Neural cell (in vitro differentiated cells): ENCODE measurements around the gene LLGL2. TPM values are rescaled to one million over a fixed set of nuclear protein-coding genes. Genes with fewer than 3 reads are reported as not detected.

Source experiments
- H2AFZ ChIP-seq: fragments of 200-600, 300-800 bp; sonication (generic), shearing (Covaris generic); 2 replicates; pipeline ENCODE4 v1.6.0; 2014; ENCODE audit warnings: low read depth, mild to moderate bottlenecking, antibody characterized with exemption, low read length, moderate library complexity
- H3F3A ChIP-seq: fragments of 200-600 bp; shearing (Covaris generic); 2 replicates; pipeline ENCODE4 v1.6.1; 2016; ENCODE audit warnings: mild to moderate bottlenecking, moderate library complexity, mixed read lengths, antibody characterized with exemption, low read length; ENCODE audit not compliant: insufficient read depth, poor library complexity, severe bottlenecking
- H3K27ac ChIP-seq: fragments of 200-600, 300-800 bp; sonication (generic), shearing (Covaris generic); 2 replicates; pipeline ENCODE4 v1.5.1; 2014; ENCODE audit warnings: mild to moderate bottlenecking, low read length, moderate library complexity
- H3K27me3 ChIP-seq: fragments of 300-800, 200-600 bp; sonication (generic), shearing (Covaris generic); 2 replicates; pipeline ENCODE4 v1.6.0; 2014; ENCODE audit warnings: mild to moderate bottlenecking, low read depth, low read length, moderate library complexity; ENCODE audit not compliant: insufficient read depth
- H3K36me3 ChIP-seq: fragments of 300-800, 200-600 bp; sonication (generic), shearing (Covaris generic); 2 replicates; pipeline ENCODE4 v1.5.1; 2014; ENCODE audit warnings: mild to moderate bottlenecking, antibody characterized with exemption, low read length, moderate library complexity; ENCODE audit not compliant: insufficient read depth
- H3K4me2 ChIP-seq: fragments of 300-800, 200-600 bp; sonication (generic), shearing (Covaris generic); 2 replicates; pipeline ENCODE4 v1.6.0; 2014; ENCODE audit warnings: mild to moderate bottlenecking, low read length
- H3K4me3 ChIP-seq: fragments of 300-800, 200-600 bp; sonication (generic), shearing (Covaris generic); 2 replicates; pipeline ENCODE4 v1.5.1; 2014; ENCODE audit warnings: mild to moderate bottlenecking, low read length, moderate library complexity
- H3K79me2 ChIP-seq: fragments of 200-600 bp; shearing (Covaris generic); replicated peaks from 2 replicates; pipeline ENCODE4 v1.6.0; 2014; ENCODE audit warnings: mild to moderate bottlenecking, low read length, moderate library complexity; ENCODE audit not compliant: insufficient read depth
- H3K9ac ChIP-seq: fragments of 300-800, 200-600 bp; sonication (generic), shearing (Covaris generic); 2 replicates; pipeline ENCODE4 v1.6.1; 2016; ENCODE audit warnings: mild to moderate bottlenecking, low read length, mixed read lengths
- H3K9me2 ChIP-seq: fragments of 200-600 bp; shearing (Covaris generic); 2 replicates; pipeline ENCODE4 v1.6.1; 2016; ENCODE audit warnings: mild to moderate bottlenecking, low read length, mixed read lengths; ENCODE audit not compliant: insufficient read depth
- H3K9me3 ChIP-seq: fragments of 200-600, 300-800 bp; sonication (generic), shearing (Covaris generic); 2 replicates; pipeline ENCODE4 v1.6.1; 2016; ENCODE audit warnings: mild to moderate bottlenecking, mixed run types, low read length, moderate library complexity, mixed read lengths
- H4K20me1 ChIP-seq: fragments of 200-600 bp; shearing (Covaris generic); 2 replicates; pipeline ENCODE4 v1.6.1; 2016; ENCODE audit warnings: mild to moderate bottlenecking, mixed run types; ENCODE audit not compliant: insufficient read depth
- CTCF ChIP-seq: fragments of 450-650 bp; IDR thresholded peaks from 2 replicates; pipeline ENCODE4 v1.5.1; 2014; ENCODE audit warnings: antibody characterized with exemption, mild to moderate bottlenecking, moderate library complexity; ENCODE audit not compliant: poor library complexity, severe bottlenecking
- EZH2 ChIP-seq: fragments of 200-600, 300-800 bp; shearing (Covaris generic), sonication (generic); IDR thresholded peaks from 2 replicates; pipeline ENCODE4 v1.6.1; 2014; ENCODE audit warnings: antibody characterized with exemption, low read length, borderline replicate concordance, mild to moderate bottlenecking; ENCODE audit not compliant: insufficient read depth, poor library complexity, severe bottlenecking
- MXI1 ChIP-seq: fragments of 450-650 bp; conservative IDR thresholded peaks from 2 replicates; pipeline ENCODE4 v1.6.1; 2014; ENCODE audit warnings: antibody characterized with exemption, mild to moderate bottlenecking; ENCODE audit not compliant: poor library complexity, severe bottlenecking
- RAD21 ChIP-seq: fragments of 450-650 bp; conservative IDR thresholded peaks from 2 replicates; pipeline ENCODE4 v1.6.1; 2014; ENCODE audit warnings: antibody characterized with exemption, mild to moderate bottlenecking, moderate library complexity
- REST ChIP-seq: IDR thresholded peaks from 2 replicates; pipeline ENCODE4 v1.6.1; 2012; ENCODE audit warnings: borderline replicate concordance
- SMC3 ChIP-seq: fragments of 450-650 bp; conservative IDR thresholded peaks from 2 replicates; pipeline ENCODE4 v1.6.1; 2014; ENCODE audit warnings: antibody characterized with exemption, mild to moderate bottlenecking, moderate library complexity; ENCODE audit not compliant: poor library complexity
- polyA plus RNA-seq: library from polyadenylated mRNA; depleted of rRNA; stranded (reverse); fragments of >200 nt; gene quantifications from 2 replicates; pipeline ENCODE4 v1.2.3, GENCODE V29; 2014

LLGL2 gene
- polyA plus RNA-seq, 1 donor from 2014 or later, result 0.95 TPM

GRCh38 chr17:75500419-75501216 is 24.9 kb upstream of the LLGL2 start:
- Histone ChIP-seq H2AFZ (no peak overlapping the region), H3K9me2 (no peaks in the 10 kb centered on the region), H3K36me3 (no peaks in the 10 kb centered on the region), H3K9me3 (no peaks in the 10 kb centered on the region), H3K4me2 (no peak overlapping the region), H4K20me1 (no peaks in the 10 kb centered on the region), H3K27me3 (no peaks in the 10 kb centered on the region), H3F3A (no peaks in the 10 kb centered on the region), H3K9ac (no peak overlapping the region), H3K27ac (no peak overlapping the region), H3K4me3 (no peak overlapping the region), H3K79me2 (no peaks in the 10 kb centered on the region)
- TF ChIP-seq REST (no peak), SMC3 (no peak), CTCF (no peak), MXI1 (no peak)

GRCh38 chr17:75501378-75502071 is 24.0 kb upstream of the LLGL2 start:
- H3K4me2 ChIP-seq, result no peak overlapping the region
- H3K27ac ChIP-seq, result no peak overlapping the region
- no peaks in the 10 kb centered on the region for H4K20me1 ChIP-seq
- no peak overlapping the region for H3K9ac ChIP-seq
- no peaks in the 10 kb centered on the region for H3K36me3 ChIP-seq
- no peaks in the 10 kb centered on the region for H3K27me3 ChIP-seq
- H2AFZ ChIP-seq, result no peak overlapping the region
- H3F3A ChIP-seq, result no peaks in the 10 kb centered on the region
- H3K9me2 ChIP-seq, result no peaks in the 10 kb centered on the region
- TF ChIP-seq REST, result no peak
- no peak for TF ChIP-seq RAD21
- no peak for TF ChIP-seq SMC3
- TF ChIP-seq EZH2, result no peak
- H3K9me3 ChIP-seq, result no peaks in the 10 kb centered on the region
- no peaks in the 10 kb centered on the region for H3K79me2 ChIP-seq
- no peak overlapping the region for H3K4me3 ChIP-seq
